ENCODE results near the gene ZNF185. TPM values are rescaled to one million over a fixed set of nuclear protein-coding genes. Genes with fewer than 3 reads are reported as not detected.
A peak's percentile ranks its signal among the peaks of the same experiment; 100 is the strongest.

Gene ZNF185
- total and polyA plus RNA-seq, 5 donors = 0.86 to 2.4 (median 1.4) TPM

DNA sequence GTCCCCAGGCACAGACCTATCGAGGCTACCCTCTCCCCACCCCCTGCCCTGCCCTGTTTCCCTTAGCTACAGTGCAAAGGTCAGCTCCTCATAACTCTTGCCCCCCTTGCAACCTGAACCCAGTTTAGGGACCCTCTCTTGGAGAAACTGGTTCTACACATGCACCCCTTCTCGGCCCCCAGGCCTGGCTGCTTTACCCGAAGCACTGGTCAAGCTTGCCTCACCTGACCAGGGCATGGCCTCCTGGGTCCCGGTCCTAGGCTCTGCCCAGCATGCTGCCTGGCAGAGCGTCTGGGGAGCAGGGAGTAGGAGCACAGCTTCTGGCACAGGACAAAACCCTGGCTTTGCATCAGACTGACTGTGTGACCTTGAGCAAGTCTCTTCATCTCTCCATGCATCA is 28.0 kb downstream of the ZNF185 start:
- H3K4me3 ChIP-seq (ENCODE audit: low read length) = no peak overlapping the region
- DNase-seq = no peak
- 80% methylated on average over 5 of the region's 5 CpGs for WGBS
- H3K27ac ChIP-seq (ENCODE audit: low read length) = no peak overlapping the region
- H3K27me3 ChIP-seq (ENCODE audit: control insufficient read depth, insufficient read depth) = no peaks in the 10 kb centered on the region
- H3K4me1 ChIP-seq (ENCODE audit: control insufficient read depth, insufficient read depth, low read length) = no peaks in the 10 kb centered on the region
- intact Hi-C loops (cut with DNase I) = no loop called here
- no peaks in the 10 kb centered on the region for H3K9me3 ChIP-seq (ENCODE audit: control insufficient read depth, low read length)
- no peak for ATAC-seq

DNA sequence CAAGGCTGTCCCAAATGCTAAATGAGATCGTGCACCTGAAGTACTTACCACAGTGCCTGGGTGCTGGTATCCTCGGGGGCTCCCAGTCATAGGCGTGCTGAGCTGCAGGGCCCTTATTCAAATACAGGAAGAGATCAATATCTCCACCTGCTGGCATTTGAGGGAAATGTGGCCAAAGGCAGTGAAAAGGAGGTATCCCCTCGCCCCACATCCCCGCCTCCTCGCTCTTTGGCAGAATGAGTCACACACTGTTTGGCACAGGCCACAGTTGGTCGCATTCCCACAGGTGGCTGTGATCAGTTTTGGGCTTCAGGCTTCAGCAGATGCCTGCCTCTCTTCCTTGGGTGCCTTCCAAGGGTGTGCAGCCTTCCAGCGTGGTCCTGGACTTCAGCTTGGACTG is 28.4 kb downstream of the ZNF185 start:
- Histone ChIP-seq H3K27ac (ENCODE audit: low read length) (no peak overlapping the region), H3K4me1 (ENCODE audit: control insufficient read depth, insufficient read depth, low read length) (no peaks in the 10 kb centered on the region), H3K4me3 (ENCODE audit: low read length) (no peak overlapping the region), H3K27me3 (ENCODE audit: control insufficient read depth, insufficient read depth) (no peaks in the 10 kb centered on the region), H3K9me3 (ENCODE audit: control insufficient read depth, low read length) (no peaks in the 10 kb centered on the region)
- no peak for ATAC-seq
- intact Hi-C loops (cut with DNase I) = no loop called here
- no peak for DNase-seq
- WGBS = 21% methylated on average over 8 of the region's 8 CpGs

DNA sequence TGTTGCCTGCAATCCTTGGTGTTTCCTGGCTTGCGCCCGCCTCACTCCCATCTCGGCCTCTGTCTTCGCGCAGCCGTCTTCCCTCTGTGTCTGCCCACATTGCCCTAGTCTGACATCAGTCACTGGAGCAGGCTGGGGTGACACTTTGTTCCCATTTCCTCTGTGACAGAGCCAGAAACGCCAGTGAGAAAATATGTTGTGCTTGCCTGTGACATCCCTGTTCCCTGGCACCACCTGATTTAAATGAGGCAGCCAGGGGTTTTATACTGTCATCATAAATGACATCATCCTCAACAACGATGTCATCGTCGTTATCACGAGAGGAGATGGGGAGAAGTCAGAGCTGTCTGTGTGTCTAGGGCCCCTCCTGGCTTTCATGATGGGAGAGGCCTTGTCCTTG is 29.1 kb downstream of the ZNF185 start:
- WGBS = 76% methylated on average over 11 of the region's 11 CpGs
- no peaks in the 10 kb centered on the region for H3K9me3 ChIP-seq (ENCODE audit: control insufficient read depth, low read length)

DNA sequence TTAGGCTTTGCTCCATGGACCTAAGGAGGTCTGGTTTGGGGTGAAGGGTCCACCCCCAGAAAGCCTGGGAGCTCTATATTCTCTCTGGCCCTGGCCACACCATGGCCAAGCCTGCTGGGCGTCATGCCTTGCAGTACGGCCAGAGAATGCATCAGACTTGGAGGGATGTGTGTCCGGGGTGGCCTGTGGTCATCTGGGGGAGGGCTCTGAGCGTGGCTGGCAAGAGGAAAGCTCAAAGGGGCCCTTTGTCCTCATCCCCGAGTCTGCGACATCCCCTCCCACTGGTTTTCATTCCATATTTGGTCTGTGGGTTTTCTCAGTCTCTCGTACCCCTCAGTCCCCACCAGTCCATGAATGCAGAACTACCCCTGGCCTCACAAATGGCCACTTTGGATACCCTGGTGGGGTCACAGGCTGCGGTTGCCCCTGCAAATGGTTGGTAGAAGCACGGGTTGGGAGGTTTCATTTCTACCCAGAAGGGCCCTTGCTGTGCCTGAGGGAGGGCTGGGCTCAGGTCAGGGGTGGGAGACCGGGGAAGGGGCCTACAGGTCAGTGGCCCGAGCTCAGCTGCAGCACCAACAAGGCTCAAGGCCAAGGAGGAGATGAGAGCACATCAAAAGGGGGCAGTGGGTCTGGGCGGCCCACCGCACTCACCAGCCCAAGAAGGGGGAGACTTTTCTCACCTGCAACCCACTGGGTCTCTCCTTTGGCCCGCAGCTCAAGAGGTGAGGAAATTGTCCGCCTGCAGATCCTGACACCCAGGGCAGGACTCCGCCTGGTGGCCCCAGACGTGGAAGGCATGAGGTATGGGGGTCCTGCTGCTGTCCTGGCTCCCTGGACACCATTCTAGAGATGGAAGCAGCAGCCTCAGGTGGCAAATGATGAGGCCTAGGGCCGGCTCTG is 30.2 kb downstream of the ZNF185 start:
- intact Hi-C loops (cut with DNase I) = no loop called here
- no peak for ATAC-seq
- Histone ChIP-seq H3K9me3 (ENCODE audit: control insufficient read depth, low read length) (no peaks in the 10 kb centered on the region), H3K4me3 (ENCODE audit: low read length) (no peak overlapping the region), H3K27me3 (ENCODE audit: control insufficient read depth, insufficient read depth) (no peaks in the 10 kb centered on the region), H3K4me1 (ENCODE audit: control insufficient read depth, insufficient read depth, low read length) (no peaks in the 10 kb centered on the region), H3K27ac (ENCODE audit: low read length) (no peak overlapping the region)
- WGBS = 91% methylated on average over 18 of the region's 18 CpGs
- DNase-seq = no peak

More for the DNA sequence above, 29.1 kb downstream of the ZNF185 start:
- intact Hi-C loops (cut with DNase I) = no loop called here
- no peak overlapping the region for H3K4me3 ChIP-seq (ENCODE audit: low read length)
- no peak overlapping the region for H3K27ac ChIP-seq (ENCODE audit: low read length)
- H3K27me3 ChIP-seq (ENCODE audit: control insufficient read depth, insufficient read depth) = no peaks in the 10 kb centered on the region
- DNase-seq (no peak), ATAC-seq (no peak)
- no peaks in the 10 kb centered on the region for H3K4me1 ChIP-seq (ENCODE audit: control insufficient read depth, insufficient read depth, low read length)

DNA sequence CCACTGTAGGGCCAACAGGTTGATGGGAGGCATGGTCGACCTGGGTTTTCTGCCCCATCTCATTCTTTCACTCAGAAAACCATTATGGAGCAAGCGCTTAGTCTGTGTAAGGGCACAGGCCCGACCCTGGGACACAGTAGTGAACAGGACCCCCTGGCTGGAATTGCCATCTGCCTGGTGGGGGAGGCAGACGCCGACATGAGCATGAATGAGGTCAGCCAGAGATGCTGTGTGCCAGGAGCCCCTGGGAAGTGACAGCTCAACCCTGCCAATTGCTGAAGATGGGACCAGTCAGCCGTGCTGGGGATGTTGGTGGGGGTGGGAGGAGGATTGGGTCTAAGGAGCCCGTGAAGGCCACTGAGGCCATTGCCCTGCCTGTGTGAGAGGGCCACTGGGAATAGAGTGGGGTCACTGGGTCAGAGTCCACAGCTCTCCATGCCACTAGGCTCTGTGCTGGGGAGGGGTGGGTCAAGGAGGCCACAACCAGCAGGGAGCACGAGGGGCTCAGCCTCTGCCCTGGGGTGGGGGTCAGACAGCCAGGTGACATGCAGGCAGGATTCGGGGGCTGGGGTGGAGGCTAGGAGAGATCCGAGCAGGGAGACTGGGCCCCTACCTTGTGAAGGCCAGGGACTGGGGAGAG is 31.0 kb downstream of the ZNF185 start:
- no peak overlapping the region for H3K4me3 ChIP-seq (ENCODE audit: low read length)
- no peaks in the 10 kb centered on the region for H3K9me3 ChIP-seq (ENCODE audit: control insufficient read depth, low read length)
- 84% methylated on average over 10 of the region's 10 CpGs for WGBS
- ATAC-seq = no peak
- intact Hi-C loops (cut with DNase I) = no loop called here
- H3K27ac ChIP-seq (ENCODE audit: low read length) = no peak overlapping the region
- peak in 1 of 3 donors; percentile 36 for DNase-seq
- no peaks in the 10 kb centered on the region for H3K27me3 ChIP-seq (ENCODE audit: control insufficient read depth, insufficient read depth)
- no peaks in the 10 kb centered on the region for H3K4me1 ChIP-seq (ENCODE audit: control insufficient read depth, insufficient read depth, low read length)

DNA sequence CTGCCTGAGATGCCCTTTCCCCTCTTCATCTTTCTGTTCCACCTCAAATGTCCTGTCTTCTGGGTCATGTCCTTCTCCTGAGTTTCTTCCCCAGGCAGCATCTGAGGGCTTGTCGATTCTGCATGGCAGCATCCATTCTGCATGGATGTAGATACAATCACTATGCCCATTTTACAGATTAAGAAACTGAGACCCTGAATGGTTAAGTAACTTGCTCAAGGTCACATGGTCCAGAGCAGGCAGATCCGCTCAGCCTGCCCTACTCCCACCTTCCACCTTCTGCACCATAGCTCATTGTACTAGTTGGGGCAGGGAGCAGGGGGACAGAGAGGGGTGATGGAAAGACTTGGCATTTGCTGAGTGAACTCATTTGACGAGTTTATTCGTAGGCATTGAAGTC is 32.0 kb downstream of the ZNF185 start:
- Histone ChIP-seq H3K4me1 (ENCODE audit: control insufficient read depth, insufficient read depth, low read length) (no peaks in the 10 kb centered on the region), H3K27me3 (ENCODE audit: control insufficient read depth, insufficient read depth) (no peaks in the 10 kb centered on the region), H3K27ac (ENCODE audit: low read length) (no peak overlapping the region), H3K4me3 (ENCODE audit: low read length) (no peak overlapping the region), H3K9me3 (ENCODE audit: control insufficient read depth, low read length) (no peaks in the 10 kb centered on the region)
- 90% methylated on average over 4 of the region's 4 CpGs for WGBS
- ATAC-seq (no peak), DNase-seq (no peak)
- intact Hi-C loops (cut with DNase I) = no loop called here

DNA sequence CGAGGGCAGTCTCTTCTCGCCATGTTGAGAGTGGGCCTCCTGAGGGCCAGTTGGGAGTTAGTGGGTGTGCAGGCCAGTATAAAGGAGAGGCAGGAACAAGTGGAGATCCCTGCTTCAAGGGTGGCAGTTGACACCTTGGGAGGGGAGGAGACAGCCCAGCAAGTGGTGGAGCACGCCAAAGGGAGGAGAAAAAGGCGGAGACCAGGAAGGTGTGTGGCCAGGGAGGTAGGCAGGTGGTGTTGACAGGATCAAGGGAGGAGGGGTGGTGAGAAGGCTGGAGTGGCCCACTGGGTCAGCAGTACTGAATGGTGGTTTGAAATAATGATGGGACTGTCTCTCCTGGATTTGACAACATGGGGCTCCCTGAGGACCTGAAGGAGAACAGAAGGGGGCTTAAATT is 32.6 kb downstream of the ZNF185 start:
- 89% methylated on average over 4 of the region's 4 CpGs for WGBS
- Histone ChIP-seq H3K4me1 (ENCODE audit: control insufficient read depth, insufficient read depth, low read length) (no peaks in the 10 kb centered on the region), H3K4me3 (ENCODE audit: low read length) (no peak overlapping the region), H3K9me3 (ENCODE audit: control insufficient read depth, low read length) (no peaks in the 10 kb centered on the region), H3K27me3 (ENCODE audit: control insufficient read depth, insufficient read depth) (no peaks in the 10 kb centered on the region), H3K27ac (ENCODE audit: low read length) (no peak overlapping the region)
- ATAC-seq = no peak
- DNase-seq = no peak
- intact Hi-C loops (cut with DNase I) = no loop called here

DNA sequence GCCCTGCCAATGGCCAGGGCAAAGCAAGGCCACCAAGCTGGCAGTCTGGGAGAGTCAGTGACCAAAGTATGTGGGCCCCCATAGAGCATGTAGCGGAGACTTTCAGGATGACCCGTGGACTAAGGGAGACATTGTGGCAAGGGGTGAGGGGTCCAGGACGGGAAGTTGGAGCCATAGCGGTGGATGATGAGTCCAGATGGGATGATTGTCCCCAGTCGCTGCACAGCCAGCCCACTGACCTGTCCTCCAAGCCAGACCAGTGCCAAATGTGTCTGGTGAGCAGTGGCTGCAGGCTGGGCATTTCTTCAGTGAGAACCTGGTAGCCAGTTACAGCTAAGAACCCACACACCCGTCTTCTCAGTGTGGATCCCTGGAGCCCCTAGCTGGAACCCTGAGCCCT is 34.3 kb downstream of the ZNF185 start:
- no peaks in the 10 kb centered on the region for H3K27me3 ChIP-seq (ENCODE audit: control insufficient read depth, insufficient read depth)
- intact Hi-C loops (cut with DNase I) = no loop called here
- no peak for ATAC-seq
- 96% methylated on average over 6 of the region's 6 CpGs for WGBS
- no peak overlapping the region for H3K27ac ChIP-seq (ENCODE audit: low read length)
- no peaks in the 10 kb centered on the region for H3K9me3 ChIP-seq (ENCODE audit: control insufficient read depth, low read length)
- H3K4me1 ChIP-seq (ENCODE audit: control insufficient read depth, insufficient read depth, low read length) = no peaks in the 10 kb centered on the region
- H3K4me3 ChIP-seq (ENCODE audit: low read length) = no peak overlapping the region
- no peak for DNase-seq

DNA sequence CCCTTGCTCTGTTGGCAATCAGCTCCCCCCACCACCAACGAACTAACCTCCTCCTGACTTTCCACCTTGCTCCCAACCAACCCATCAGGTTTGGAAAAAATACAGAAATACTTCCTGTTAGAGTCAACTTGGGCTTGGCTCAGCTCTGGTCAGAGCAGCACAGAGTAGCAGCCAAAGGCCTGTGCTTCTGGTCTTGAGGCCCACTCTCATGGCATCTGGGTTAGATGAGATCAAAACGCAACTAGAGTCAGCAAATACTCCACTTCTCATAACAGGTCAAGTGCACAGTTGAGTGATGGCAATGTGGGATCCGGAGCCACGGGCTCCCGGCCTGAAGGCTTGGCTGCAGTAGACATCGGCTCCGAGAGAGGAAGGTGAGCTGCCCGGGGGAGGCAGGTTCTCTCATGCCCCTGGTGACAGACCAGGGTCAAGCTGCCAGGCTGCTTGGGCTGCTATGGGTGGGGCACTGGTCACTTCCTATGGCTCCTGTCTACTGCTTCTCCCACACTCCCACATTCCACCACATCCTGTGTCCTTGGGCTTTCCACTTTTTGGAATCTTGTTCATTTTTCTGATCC is 34.8 kb downstream of the ZNF185 start:
- Histone ChIP-seq H3K27ac (ENCODE audit: low read length) (no peak overlapping the region), H3K27me3 (ENCODE audit: control insufficient read depth, insufficient read depth) (no peaks in the 10 kb centered on the region), H3K4me3 (ENCODE audit: low read length) (no peak overlapping the region), H3K9me3 (ENCODE audit: control insufficient read depth, low read length) (no peaks in the 10 kb centered on the region), H3K4me1 (ENCODE audit: control insufficient read depth, insufficient read depth, low read length) (no peaks in the 10 kb centered on the region)
- ATAC-seq = no peak
- WGBS = 84% methylated on average over 8 of the region's 8 CpGs
- intact Hi-C loops (cut with DNase I) = no loop called here
- peak in 1 of 3 donors; percentile 28 for DNase-seq

DNA sequence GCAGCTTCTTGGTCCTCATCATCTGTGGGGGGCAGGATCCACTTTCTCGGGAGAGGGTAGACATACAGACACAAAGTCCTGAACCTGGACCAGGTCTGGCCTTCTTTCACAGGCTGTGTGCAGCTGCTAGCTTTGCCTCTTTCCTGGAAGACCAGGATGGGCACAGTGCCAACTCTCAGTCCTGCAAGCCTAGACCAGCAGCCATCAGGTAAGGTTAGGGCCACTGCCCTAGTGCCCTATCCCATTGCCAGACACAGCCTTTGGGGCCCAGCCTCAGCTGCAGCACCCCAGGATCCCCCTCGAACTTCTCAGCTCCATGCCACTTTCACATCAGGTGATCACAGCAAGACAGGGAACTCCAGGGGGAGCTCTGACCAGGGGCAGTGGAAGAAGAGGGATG is 38.4 kb downstream of the ZNF185 start:
- ATAC-seq = no peak
- Histone ChIP-seq H3K4me1 (ENCODE audit: control insufficient read depth, insufficient read depth, low read length) (no peaks in the 10 kb centered on the region), H3K27me3 (ENCODE audit: control insufficient read depth, insufficient read depth) (no peaks in the 10 kb centered on the region), H3K4me3 (ENCODE audit: low read length) (no peak overlapping the region), H3K27ac (ENCODE audit: low read length) (no peak overlapping the region), H3K9me3 (ENCODE audit: control insufficient read depth, low read length) (no peaks in the 10 kb centered on the region)
- intact Hi-C loops (cut with DNase I) = no loop called here
- DNase-seq = no peak
- WGBS = 73% methylated on average over 2 of the region's 2 CpGs

DNA sequence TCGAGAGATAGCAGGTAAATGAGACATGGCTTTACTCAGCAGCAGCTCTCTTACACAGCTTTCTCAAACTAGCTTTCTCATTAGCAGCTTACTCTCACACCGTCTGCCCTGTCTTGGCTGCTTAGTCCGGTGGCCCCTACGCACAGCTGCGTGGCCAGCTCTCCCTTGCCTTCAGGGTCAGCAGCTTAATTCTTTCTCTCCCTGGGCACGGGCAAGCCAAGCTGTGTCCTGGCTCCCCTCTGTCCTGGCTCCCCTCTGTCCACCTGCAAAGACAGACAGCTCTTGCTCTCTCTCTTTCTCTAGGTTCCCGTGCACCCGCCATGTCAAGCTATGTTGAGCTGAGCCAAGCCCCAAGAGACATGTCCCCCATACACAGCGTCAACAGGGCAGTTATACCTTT is 39.4 kb downstream of the ZNF185 start:
- Histone ChIP-seq H3K4me1 (ENCODE audit: control insufficient read depth, insufficient read depth, low read length) (no peaks in the 10 kb centered on the region), H3K9me3 (ENCODE audit: control insufficient read depth, low read length) (no peaks in the 10 kb centered on the region), H3K4me3 (ENCODE audit: low read length) (no peak overlapping the region), H3K27me3 (ENCODE audit: control insufficient read depth, insufficient read depth) (no peaks in the 10 kb centered on the region), H3K27ac (ENCODE audit: low read length) (no peak overlapping the region)
- intact Hi-C loops (cut with DNase I) = no loop called here
- WGBS = 94% methylated on average over 8 of the region's 9 CpGs
- ATAC-seq (no peak), DNase-seq (no peak)

Data from right cardiac atrium (tissue), 5 donors.